Lower leg skin (tissue), 4 donors: Measurements from ENCODE around the gene CST8. TPM values are rescaled to one million over a fixed set of nuclear protein-coding genes. Genes with fewer than 3 reads are reported as not detected.

ENCODE experiments used
- DNase-seq, 2 donors: peaks; one replicate each; pipeline ENCODE4 v3.0.0-alpha.2; 2019; ENCODE audit warnings: low spot score in 2 of 2
- H3K4me3 ChIP-seq: fragments of 200-600 bp; sonication (generic); 2 replicates; pipeline ENCODE4 v1.5.1; 2017; ENCODE audit warnings: mild to moderate bottlenecking, low read depth; ENCODE audit not compliant: poor library complexity, severe bottlenecking
- POLR2A ChIP-seq, 2 donors: fragments of 450-650 bp; IDR thresholded peaks; one replicate each; pipeline ENCODE4 v1.6.1; 2016 to 2017; ENCODE audit warnings: antibody characterized with exemption in 2 of 2, mild to moderate bottlenecking in 1 of 2, moderate library complexity in 1 of 2
- whole genome bisulfite sequencing, 2 donors: methylation state at CpG; one replicate each; pipeline ENCODE4 v1.1.5; 2018; 5-methylcytosine and 5-hydroxymethylcytosine counted together
- intact Hi-C: fragments of 100-400 bp; cut with DNase I; formaldehyde crosslinking; loops from one replicate; pipeline ENCODE4 v1.15.0; 2023; ENCODE audit warnings: low total_unique reads
- total RNA-seq, 4 donors: library from RNA; depleted of rRNA; stranded (reverse); fragments of >200 nt; gene quantifications; one replicate each; pipeline ENCODE4 v1.1.0, GENCODE V29; 2016
- TF ChIP-seq, protein P1 (sequence below), 3 donors: fragments of 450-650 bp; IDR thresholded peaks; one replicate each; pipeline ENCODE4 v1.5.1; 2016; ENCODE audit warnings: antibody characterized with exemption in 3 of 3, mild to moderate bottlenecking in 3 of 3, moderate library complexity in 2 of 3

CST8 gene
- total RNA-seq, 4 donors from 2014 or later, result not detected

DNA sequence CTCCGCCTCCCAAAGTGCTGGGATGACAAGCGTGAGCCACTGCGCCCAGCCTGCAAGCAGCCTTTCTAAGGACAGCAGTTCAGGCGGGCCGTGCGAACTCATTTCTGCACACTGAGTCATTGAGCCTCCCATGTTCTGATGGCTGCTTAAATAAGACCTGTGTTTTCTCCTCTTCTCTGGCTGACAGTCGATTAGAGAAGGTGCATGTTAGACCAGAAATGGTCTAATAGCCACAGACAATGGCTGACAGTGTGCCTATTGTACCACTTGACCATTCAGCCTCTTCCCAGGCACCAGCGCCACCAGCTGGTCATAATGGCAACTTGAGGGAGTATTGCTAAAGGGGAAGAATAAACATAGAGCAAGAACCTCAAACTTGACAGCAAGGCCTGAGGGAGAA lies 44.4 kb upstream of the CST8 start:
- intact Hi-C loops, result no loop called here
- TF ChIP-seq, protein P1, sequence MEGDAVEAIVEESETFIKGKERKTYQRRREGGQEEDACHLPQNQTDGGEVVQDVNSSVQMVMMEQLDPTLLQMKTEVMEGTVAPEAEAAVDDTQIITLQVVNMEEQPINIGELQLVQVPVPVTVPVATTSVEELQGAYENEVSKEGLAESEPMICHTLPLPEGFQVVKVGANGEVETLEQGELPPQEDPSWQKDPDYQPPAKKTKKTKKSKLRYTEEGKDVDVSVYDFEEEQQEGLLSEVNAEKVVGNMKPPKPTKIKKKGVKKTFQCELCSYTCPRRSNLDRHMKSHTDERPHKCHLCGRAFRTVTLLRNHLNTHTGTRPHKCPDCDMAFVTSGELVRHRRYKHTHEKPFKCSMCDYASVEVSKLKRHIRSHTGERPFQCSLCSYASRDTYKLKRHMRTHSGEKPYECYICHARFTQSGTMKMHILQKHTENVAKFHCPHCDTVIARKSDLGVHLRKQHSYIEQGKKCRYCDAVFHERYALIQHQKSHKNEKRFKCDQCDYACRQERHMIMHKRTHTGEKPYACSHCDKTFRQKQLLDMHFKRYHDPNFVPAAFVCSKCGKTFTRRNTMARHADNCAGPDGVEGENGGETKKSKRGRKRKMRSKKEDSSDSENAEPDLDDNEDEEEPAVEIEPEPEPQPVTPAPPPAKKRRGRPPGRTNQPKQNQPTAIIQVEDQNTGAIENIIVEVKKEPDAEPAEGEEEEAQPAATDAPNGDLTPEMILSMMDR (IDR thresholded peaks at IDR 0.05), result no peak
- no peak for TF ChIP-seq POLR2A (IDR thresholded peaks at IDR 0.05)
- 71 to 82% methylated on average over 8 of the region's 8 CpGs for WGBS, 2 donors
- H3K4me3 ChIP-seq, result no peak overlapping the region
- no peak for DNase-seq

DNA sequence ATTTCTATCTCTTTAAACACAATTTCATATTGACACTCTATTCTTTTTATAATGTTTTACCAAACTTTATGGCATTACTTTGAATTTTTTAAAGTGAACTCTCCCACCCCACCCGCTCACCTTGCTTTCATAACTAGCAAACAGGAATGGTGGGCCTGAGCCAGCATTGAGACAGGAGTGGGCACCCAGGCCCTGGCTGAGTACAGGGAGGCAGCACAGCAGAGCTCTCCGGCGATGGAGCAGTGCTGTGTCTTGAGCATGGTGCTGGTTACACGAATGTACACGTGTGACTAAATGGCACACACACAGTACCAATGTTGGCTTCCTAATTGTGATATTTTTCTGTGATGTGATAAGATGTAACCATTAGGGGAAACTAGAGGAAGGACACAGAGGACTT lies 42.8 kb upstream of the CST8 start:
- H3K4me3 ChIP-seq, result no peak overlapping the region
- no peak for DNase-seq
- intact Hi-C loops, result no loop called here
- no peak for TF ChIP-seq POLR2A (IDR thresholded peaks at IDR 0.05)
- TF ChIP-seq, protein P1 (IDR thresholded peaks at IDR 0.05), result no peak
- 92 to 94% methylated on average over 5 of the region's 5 CpGs for WGBS, 2 donors

DNA sequence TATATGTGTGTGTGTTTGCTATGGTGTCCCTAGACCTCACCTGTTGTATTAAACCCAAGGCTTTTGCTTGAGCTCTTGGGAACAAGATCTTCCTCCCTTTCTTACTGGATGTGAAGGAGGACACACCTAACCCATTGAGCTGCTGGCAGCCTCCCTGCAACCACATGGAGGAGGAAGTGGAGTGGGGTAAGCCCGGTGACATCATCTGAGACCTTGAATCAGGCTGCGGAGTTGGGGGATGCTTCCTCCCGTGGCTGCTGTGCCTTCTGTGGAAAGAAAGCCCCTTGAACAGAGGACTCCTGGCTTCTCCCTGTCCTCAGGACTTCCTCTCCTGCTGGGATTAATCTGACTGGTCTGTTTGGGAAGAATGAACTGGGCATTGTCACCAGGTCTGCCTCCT lies 41.5 kb upstream of the CST8 start:
- WGBS, 2 donors, result 36 to 56% methylated on average over 3 of the region's 3 CpGs
- TF ChIP-seq POLR2A (IDR thresholded peaks at IDR 0.05), result no peak
- H3K4me3 ChIP-seq, result no peak overlapping the region
- no peak for DNase-seq
- intact Hi-C loops, result no loop called here

DNA sequence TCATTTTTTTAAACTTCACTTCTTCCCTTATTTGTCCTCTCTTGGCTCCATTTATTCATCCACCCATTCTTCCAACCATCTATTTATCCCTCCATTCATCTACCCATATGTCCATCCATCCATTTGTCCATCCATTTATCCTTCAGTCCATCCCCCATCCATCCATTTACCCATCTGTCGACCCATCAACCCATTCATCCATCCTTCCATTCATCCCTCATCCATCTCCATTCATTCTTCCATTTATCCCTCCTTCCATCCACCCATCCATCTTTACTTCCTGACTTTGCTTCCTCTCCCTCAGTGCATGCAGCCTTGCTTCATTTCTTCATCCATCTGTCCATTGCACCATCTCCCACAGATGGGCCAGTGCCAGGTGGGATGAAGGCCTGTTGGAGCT lies 40.0 kb upstream of the CST8 start:
- intact Hi-C loops, result no loop called here
- WGBS, 2 donors, result 97% methylated on average over 1 of the region's 1 CpG
- DNase-seq, result no peak
- H3K4me3 ChIP-seq, result no peak overlapping the region
- TF ChIP-seq, protein P1 (IDR thresholded peaks at IDR 0.05), result no peak
- no peak for TF ChIP-seq POLR2A (IDR thresholded peaks at IDR 0.05)

DNA sequence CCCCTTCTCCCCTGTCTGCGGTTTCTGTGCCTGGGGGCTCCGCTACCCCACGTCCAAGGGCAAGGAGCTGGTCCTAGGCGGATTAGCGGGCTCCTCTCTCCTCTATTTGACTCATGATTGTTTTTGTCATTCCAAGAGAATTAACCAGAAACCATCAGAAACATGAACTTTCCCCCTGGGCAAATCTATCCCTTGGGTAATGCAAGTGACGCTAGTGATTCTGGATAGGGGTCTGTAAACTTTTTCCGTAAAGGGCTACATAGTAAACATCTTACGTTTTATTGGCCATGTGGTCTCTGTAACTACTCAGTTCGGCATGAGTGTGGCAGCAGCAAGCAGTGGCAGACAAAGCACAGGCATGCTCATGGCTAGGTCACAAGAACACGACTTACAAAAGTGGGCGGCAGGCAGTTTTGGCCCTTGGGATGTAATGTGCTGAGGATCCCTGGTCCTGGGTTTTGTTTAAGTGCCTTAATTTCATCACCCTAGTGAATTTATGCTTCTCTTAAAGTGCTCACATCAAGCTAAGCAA lies 38.9 kb upstream of the CST8 start:
- no peak for DNase-seq
- intact Hi-C loops, result no loop called here
- H3K4me3 ChIP-seq, result no peak overlapping the region
- WGBS, 2 donors, result 67 to 74% methylated on average over 11 of the region's 11 CpGs
- no peak for TF ChIP-seq POLR2A (IDR thresholded peaks at IDR 0.05)
- TF ChIP-seq, protein P1 (IDR thresholded peaks at IDR 0.05), result no peak

DNA sequence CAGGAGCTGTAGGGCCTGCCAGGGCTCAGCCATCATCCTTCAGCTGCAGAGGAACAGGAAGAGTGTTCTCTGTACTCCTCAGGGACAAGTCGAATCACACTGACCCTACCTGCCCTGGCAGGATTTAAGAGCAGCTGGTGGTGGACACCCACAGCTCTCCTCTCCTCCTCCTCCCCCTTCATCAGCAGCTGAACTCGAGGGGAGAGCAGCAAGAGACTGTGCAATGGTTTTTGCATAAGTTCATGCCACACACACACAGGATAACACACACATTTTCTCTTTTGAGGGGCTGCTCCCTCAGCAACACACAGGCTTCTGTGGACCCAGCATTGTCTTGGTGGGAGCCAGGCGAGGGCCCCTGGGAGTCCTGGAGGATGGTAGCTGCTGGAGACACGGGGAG lies 38.1 kb upstream of the CST8 start, which contains the start of gene CST11:
CST11 (minus strand) TSS at position 101 of the 400 bp plus-strand sequence; CDS start at position 36, 65 bp downstream.
- WGBS, 2 donors, result 49 to 55% methylated on average over 4 of the region's 4 CpGs
- no peak within 1 kb of the TSS for H3K4me3 ChIP-seq
- DNase-seq, result no peak

More for the DNA sequence above, 38.1 kb upstream of the CST8 start, which contains the start of gene CST11:
- TF ChIP-seq, protein P1 (IDR thresholded peaks at IDR 0.05), result no peak
- no peak for TF ChIP-seq POLR2A (IDR thresholded peaks at IDR 0.05)
- intact Hi-C loops, result no loop called here
